Prostate gland (tissue), 2 donors: Measurements from ENCODE around the gene SNRPA1.

ENCODE experiments used
- CTCF ChIP-seq, 4 experiments: fragments of 200-600 bp in 2 of 4; fragments of 450-650 bp in 2 of 4; sonication (generic) in 2 of 4; IDR thresholded peaks; 1 replicate in 3 of 4; 2 replicates in 1 of 4; pipeline ENCODE4 v1.5.1; 2016 to 2019; ENCODE audit warnings: antibody characterized with exemption in 4 of 4, mild to moderate bottlenecking in 2 of 4, moderate library complexity in 2 of 4
- POLR2A ChIP-seq: fragments of 450-650 bp; IDR thresholded peaks from one replicate; pipeline ENCODE4 v1.6.1; 2016; ENCODE audit warnings: antibody characterized with exemption, mild to moderate bottlenecking

DNA sequence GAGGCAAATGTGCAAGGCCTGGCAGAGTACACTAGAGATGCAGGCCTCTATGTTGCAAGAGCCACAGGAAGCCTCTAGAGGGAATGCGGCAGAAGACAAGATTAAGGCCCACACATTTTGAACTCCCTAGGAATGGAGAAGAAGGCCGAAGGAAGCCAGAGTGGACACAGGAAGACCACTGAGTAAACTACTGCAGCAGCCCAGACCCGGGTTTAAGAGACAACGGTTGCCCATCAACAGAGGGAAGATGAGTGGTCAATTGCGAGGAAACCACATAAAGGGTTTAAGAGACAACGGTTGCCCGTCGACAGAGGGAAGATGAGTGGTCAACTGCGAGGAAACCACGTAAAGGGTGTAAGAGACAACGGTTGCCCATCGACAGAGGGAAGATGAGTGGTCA lies 57.8 kb downstream of the SNRPA1 start:
- TF ChIP-seq POLR2A (no peak), CTCF (IDR thresholded peaks at IDR 0.05) (no peak)
